Neural cell (in vitro differentiated cells): Measurements from ENCODE around the gene CCDC190. TPM values are rescaled to one million over a fixed set of nuclear protein-coding genes. Genes with fewer than 3 reads are reported as not detected.

ENCODE experiments used
- H2AFZ ChIP-seq: fragments of 200-600, 300-800 bp; sonication (generic), shearing (Covaris generic); 2 replicates; pipeline ENCODE4 v1.6.0; 2014; ENCODE audit warnings: low read depth, mild to moderate bottlenecking, antibody characterized with exemption, low read length, moderate library complexity
- H3F3A ChIP-seq: fragments of 200-600 bp; shearing (Covaris generic); 2 replicates; pipeline ENCODE4 v1.6.1; 2016; ENCODE audit warnings: mild to moderate bottlenecking, moderate library complexity, mixed read lengths, antibody characterized with exemption, low read length; ENCODE audit not compliant: insufficient read depth, poor library complexity, severe bottlenecking
- H3K27ac ChIP-seq: fragments of 200-600, 300-800 bp; sonication (generic), shearing (Covaris generic); 2 replicates; pipeline ENCODE4 v1.5.1; 2014; ENCODE audit warnings: mild to moderate bottlenecking, low read length, moderate library complexity
- H3K27me3 ChIP-seq: fragments of 300-800, 200-600 bp; sonication (generic), shearing (Covaris generic); 2 replicates; pipeline ENCODE4 v1.6.0; 2014; ENCODE audit warnings: mild to moderate bottlenecking, low read depth, low read length, moderate library complexity; ENCODE audit not compliant: insufficient read depth
- H3K36me3 ChIP-seq: fragments of 300-800, 200-600 bp; sonication (generic), shearing (Covaris generic); 2 replicates; pipeline ENCODE4 v1.5.1; 2014; ENCODE audit warnings: mild to moderate bottlenecking, antibody characterized with exemption, low read length, moderate library complexity; ENCODE audit not compliant: insufficient read depth
- H3K4me2 ChIP-seq: fragments of 300-800, 200-600 bp; sonication (generic), shearing (Covaris generic); 2 replicates; pipeline ENCODE4 v1.6.0; 2014; ENCODE audit warnings: mild to moderate bottlenecking, low read length
- H3K4me3 ChIP-seq: fragments of 300-800, 200-600 bp; sonication (generic), shearing (Covaris generic); 2 replicates; pipeline ENCODE4 v1.5.1; 2014; ENCODE audit warnings: mild to moderate bottlenecking, low read length, moderate library complexity
- H3K79me2 ChIP-seq: fragments of 200-600 bp; shearing (Covaris generic); replicated peaks from 2 replicates; pipeline ENCODE4 v1.6.0; 2014; ENCODE audit warnings: mild to moderate bottlenecking, low read length, moderate library complexity; ENCODE audit not compliant: insufficient read depth
- H3K9ac ChIP-seq: fragments of 300-800, 200-600 bp; sonication (generic), shearing (Covaris generic); 2 replicates; pipeline ENCODE4 v1.6.1; 2016; ENCODE audit warnings: mild to moderate bottlenecking, low read length, mixed read lengths
- H3K9me2 ChIP-seq: fragments of 200-600 bp; shearing (Covaris generic); 2 replicates; pipeline ENCODE4 v1.6.1; 2016; ENCODE audit warnings: mild to moderate bottlenecking, low read length, mixed read lengths; ENCODE audit not compliant: insufficient read depth
- H3K9me3 ChIP-seq: fragments of 200-600, 300-800 bp; sonication (generic), shearing (Covaris generic); 2 replicates; pipeline ENCODE4 v1.6.1; 2016; ENCODE audit warnings: mild to moderate bottlenecking, mixed run types, low read length, moderate library complexity, mixed read lengths
- H4K20me1 ChIP-seq: fragments of 200-600 bp; shearing (Covaris generic); 2 replicates; pipeline ENCODE4 v1.6.1; 2016; ENCODE audit warnings: mild to moderate bottlenecking, mixed run types; ENCODE audit not compliant: insufficient read depth
- EP300 ChIP-seq: fragments of 450-650 bp; conservative IDR thresholded peaks from 2 replicates; pipeline ENCODE4 v1.6.1; 2014; ENCODE audit warnings: antibody characterized with exemption, mild to moderate bottlenecking, moderate library complexity; ENCODE audit not compliant: poor library complexity, severe bottlenecking
- EZH2 ChIP-seq: fragments of 200-600, 300-800 bp; shearing (Covaris generic), sonication (generic); IDR thresholded peaks from 2 replicates; pipeline ENCODE4 v1.6.1; 2014; ENCODE audit warnings: antibody characterized with exemption, low read length, borderline replicate concordance, mild to moderate bottlenecking; ENCODE audit not compliant: insufficient read depth, poor library complexity, severe bottlenecking
- MXI1 ChIP-seq: fragments of 450-650 bp; conservative IDR thresholded peaks from 2 replicates; pipeline ENCODE4 v1.6.1; 2014; ENCODE audit warnings: antibody characterized with exemption, mild to moderate bottlenecking; ENCODE audit not compliant: poor library complexity, severe bottlenecking
- RAD21 ChIP-seq: fragments of 450-650 bp; conservative IDR thresholded peaks from 2 replicates; pipeline ENCODE4 v1.6.1; 2014; ENCODE audit warnings: antibody characterized with exemption, mild to moderate bottlenecking, moderate library complexity
- SMC3 ChIP-seq: fragments of 450-650 bp; conservative IDR thresholded peaks from 2 replicates; pipeline ENCODE4 v1.6.1; 2014; ENCODE audit warnings: antibody characterized with exemption, mild to moderate bottlenecking, moderate library complexity; ENCODE audit not compliant: poor library complexity
- TAF1 ChIP-seq: IDR thresholded peaks from 2 replicates; pipeline ENCODE4 v1.6.1; 2012; ENCODE audit warnings: low read depth
- polyA plus RNA-seq: library from polyadenylated mRNA; depleted of rRNA; stranded (reverse); fragments of >200 nt; gene quantifications from 2 replicates; pipeline ENCODE4 v1.2.3, GENCODE V29; 2014
- TF ChIP-seq, protein P1 (sequence below): IDR thresholded peaks from 2 replicates; pipeline ENCODE4 v1.6.1; 2012; ENCODE audit warnings: borderline replicate concordance
- TF ChIP-seq, protein P2 (sequence below): fragments of 450-650 bp; IDR thresholded peaks from 2 replicates; pipeline ENCODE4 v1.5.1; 2014; ENCODE audit warnings: antibody characterized with exemption, mild to moderate bottlenecking, moderate library complexity; ENCODE audit not compliant: poor library complexity, severe bottlenecking

The CCDC190 gene
- polyA plus RNA-seq, 1 donor from 2014 or later = not detected

- Histone ChIP-seq H3K27ac (no peak overlapping the region), H4K20me1 (no peaks in the 10 kb centered on the region), H3K9ac (no peak overlapping the region), H3F3A (no peaks in the 10 kb centered on the region), H3K4me3 (no peak overlapping the region), H3K9me3 (no peaks in the 10 kb centered on the region), H3K36me3 (no peaks in the 10 kb centered on the region), H3K9me2 (no peaks in the 10 kb centered on the region), H3K79me2 (no peaks in the 10 kb centered on the region), H2AFZ (no peak overlapping the region), H3K4me2 (no peak overlapping the region), H3K27me3 (no peaks in the 10 kb centered on the region)
- TF ChIP-seq MXI1 (no peak), TAF1 (no peak), RAD21 (no peak)
- TF ChIP-seq, protein P1, sequence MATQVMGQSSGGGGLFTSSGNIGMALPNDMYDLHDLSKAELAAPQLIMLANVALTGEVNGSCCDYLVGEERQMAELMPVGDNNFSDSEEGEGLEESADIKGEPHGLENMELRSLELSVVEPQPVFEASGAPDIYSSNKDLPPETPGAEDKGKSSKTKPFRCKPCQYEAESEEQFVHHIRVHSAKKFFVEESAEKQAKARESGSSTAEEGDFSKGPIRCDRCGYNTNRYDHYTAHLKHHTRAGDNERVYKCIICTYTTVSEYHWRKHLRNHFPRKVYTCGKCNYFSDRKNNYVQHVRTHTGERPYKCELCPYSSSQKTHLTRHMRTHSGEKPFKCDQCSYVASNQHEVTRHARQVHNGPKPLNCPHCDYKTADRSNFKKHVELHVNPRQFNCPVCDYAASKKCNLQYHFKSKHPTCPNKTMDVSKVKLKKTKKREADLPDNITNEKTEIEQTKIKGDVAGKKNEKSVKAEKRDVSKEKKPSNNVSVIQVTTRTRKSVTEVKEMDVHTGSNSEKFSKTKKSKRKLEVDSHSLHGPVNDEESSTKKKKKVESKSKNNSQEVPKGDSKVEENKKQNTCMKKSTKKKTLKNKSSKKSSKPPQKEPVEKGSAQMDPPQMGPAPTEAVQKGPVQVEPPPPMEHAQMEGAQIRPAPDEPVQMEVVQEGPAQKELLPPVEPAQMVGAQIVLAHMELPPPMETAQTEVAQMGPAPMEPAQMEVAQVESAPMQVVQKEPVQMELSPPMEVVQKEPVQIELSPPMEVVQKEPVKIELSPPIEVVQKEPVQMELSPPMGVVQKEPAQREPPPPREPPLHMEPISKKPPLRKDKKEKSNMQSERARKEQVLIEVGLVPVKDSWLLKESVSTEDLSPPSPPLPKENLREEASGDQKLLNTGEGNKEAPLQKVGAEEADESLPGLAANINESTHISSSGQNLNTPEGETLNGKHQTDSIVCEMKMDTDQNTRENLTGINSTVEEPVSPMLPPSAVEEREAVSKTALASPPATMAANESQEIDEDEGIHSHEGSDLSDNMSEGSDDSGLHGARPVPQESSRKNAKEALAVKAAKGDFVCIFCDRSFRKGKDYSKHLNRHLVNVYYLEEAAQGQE = no peak
Measured at GRCh38 chr1:162846256-162847212, 14.4 kb downstream of the CCDC190 start.

DNA sequence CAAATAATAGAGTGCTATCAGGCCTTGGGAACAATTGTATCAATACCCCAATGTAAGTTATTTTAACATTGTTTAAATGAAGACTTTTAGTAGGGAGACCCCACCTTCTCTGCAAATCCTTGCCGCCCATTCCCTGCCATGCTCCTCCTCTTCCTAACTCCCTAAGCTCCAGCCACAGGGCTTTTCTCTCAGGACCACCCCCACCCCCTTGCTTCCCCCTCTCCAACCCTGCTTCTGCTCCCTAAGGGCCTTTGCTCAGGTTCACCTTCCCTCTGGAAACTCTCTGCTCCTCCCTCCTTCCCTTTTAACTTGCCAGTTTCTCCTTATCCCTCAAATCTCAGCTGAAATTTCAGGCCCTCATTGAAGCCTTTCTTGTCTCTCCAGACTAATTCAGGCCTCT is 16.8 kb downstream of the CCDC190 start:
- H3K4me3 ChIP-seq = no peak overlapping the region
- H3K4me2 ChIP-seq = no peak overlapping the region
- H3K79me2 ChIP-seq = no peaks in the 10 kb centered on the region
- no peaks in the 10 kb centered on the region for H3K9me2 ChIP-seq
- no peaks in the 10 kb centered on the region for H3F3A ChIP-seq
- H3K27ac ChIP-seq = no peak overlapping the region
- no peaks in the 10 kb centered on the region for H3K36me3 ChIP-seq
- no peak overlapping the region for H3K9ac ChIP-seq
- no peaks in the 10 kb centered on the region for H3K27me3 ChIP-seq
- H2AFZ ChIP-seq = no peak overlapping the region
- TF ChIP-seq, protein P2, sequence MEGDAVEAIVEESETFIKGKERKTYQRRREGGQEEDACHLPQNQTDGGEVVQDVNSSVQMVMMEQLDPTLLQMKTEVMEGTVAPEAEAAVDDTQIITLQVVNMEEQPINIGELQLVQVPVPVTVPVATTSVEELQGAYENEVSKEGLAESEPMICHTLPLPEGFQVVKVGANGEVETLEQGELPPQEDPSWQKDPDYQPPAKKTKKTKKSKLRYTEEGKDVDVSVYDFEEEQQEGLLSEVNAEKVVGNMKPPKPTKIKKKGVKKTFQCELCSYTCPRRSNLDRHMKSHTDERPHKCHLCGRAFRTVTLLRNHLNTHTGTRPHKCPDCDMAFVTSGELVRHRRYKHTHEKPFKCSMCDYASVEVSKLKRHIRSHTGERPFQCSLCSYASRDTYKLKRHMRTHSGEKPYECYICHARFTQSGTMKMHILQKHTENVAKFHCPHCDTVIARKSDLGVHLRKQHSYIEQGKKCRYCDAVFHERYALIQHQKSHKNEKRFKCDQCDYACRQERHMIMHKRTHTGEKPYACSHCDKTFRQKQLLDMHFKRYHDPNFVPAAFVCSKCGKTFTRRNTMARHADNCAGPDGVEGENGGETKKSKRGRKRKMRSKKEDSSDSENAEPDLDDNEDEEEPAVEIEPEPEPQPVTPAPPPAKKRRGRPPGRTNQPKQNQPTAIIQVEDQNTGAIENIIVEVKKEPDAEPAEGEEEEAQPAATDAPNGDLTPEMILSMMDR = no peak
- no peak for TF ChIP-seq SMC3
- H4K20me1 ChIP-seq = no peaks in the 10 kb centered on the region
- H3K9me3 ChIP-seq = no peaks in the 10 kb centered on the region

DNA sequence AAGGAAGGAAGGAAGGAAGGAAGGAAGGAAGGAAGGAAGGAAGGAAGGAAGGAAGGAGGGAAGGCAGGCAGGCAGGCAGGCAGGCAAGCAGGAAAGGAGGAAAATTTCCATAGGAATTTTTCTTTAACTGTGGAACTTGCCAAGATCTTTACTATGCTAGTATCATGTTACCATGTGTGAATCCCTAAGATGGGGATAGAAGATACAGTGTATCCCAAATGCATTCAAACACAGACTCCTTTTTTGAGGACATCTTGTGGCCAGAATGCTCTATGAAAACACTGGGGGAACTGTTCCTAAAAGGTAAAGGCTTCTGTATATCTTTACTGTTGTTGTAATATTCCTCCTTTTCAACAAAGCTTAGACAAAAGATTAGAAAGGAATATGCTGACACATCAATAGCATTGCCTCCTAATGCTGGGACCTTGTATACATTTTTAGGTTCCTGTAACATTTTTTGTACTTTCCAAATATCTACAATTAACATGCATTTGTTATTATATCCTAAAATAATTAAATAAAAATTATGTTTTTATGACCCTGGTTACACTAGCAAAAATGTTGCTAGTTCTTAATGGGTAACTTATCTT is 20.6 kb downstream of the CCDC190 start:
- no peak overlapping the region for H3K4me2 ChIP-seq
- no peaks in the 10 kb centered on the region for H3F3A ChIP-seq
- no peak overlapping the region for H3K9ac ChIP-seq
- H3K36me3 ChIP-seq = no peaks in the 10 kb centered on the region
- no peaks in the 10 kb centered on the region for H3K27me3 ChIP-seq
- no peaks in the 10 kb centered on the region for H4K20me1 ChIP-seq
- TF ChIP-seq EZH2 (no peak), EP300 (no peak)
- H3K4me3 ChIP-seq = no peak overlapping the region
- no peaks in the 10 kb centered on the region for H3K79me2 ChIP-seq
- no peaks in the 10 kb centered on the region for H3K9me3 ChIP-seq
- H3K9me2 ChIP-seq = no peaks in the 10 kb centered on the region
- H3K27ac ChIP-seq = no peak overlapping the region
- H2AFZ ChIP-seq = no peak overlapping the region
